RCC 7860 (cell line): Measurements from ENCODE around the gene TGIF1.

Source experiments
- DNase-seq: peaks from one replicate; pipeline ENCODE4 v3.0.0-alpha.2; 2015; ENCODE audit warnings: low spot score
- FAIRE-seq: peaks from 2 replicates; lab custom pipeline; 2012; peaks lifted over from hg19 to GRCh38; lab: Jason Lieb, UNC

Gene TGIF1

DNA sequence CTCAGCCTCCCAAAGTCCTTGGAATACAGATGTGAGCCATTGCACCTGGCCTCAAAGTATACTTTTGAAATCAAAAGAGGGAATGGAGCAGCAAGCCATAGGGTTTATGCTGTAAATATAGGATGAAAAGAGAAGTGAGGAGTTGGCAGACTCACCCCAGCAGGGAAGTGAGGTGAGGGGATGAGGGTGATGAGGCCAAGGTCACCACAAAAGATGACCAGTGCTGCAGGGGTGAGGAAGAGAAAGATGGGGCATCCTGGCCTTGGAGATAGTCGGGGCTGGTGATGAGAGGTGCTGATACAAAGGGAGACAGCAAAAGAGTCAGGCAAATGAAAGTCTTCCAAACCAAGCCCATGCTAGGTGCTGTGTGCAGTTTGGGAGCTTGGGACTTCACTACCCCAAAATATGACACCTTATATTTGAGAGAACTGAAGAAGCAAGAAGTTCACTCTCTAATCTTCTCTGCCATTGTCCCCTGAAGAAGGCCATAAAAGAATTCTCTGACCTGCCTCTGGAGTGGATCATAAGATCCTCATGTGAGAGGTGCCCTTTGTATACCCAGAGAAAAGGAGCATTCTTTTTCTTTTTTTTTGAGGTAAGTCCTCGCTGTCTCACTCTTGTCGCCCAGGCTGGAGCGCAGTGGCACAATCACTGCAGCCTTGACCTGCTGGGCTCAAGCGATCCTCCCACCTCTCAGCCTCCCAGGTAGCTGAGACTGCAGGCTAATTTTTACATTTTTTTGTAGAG lies 31.0 kb downstream of the TGIF1 start:
- FAIRE-seq (no peak), DNase-seq (no peak)

- DNase-seq (no peak), FAIRE-seq (no peak)
Measured at GRCh38 chr18:3481696-3482210, 31.8 kb downstream of the TGIF1 start.

DNA sequence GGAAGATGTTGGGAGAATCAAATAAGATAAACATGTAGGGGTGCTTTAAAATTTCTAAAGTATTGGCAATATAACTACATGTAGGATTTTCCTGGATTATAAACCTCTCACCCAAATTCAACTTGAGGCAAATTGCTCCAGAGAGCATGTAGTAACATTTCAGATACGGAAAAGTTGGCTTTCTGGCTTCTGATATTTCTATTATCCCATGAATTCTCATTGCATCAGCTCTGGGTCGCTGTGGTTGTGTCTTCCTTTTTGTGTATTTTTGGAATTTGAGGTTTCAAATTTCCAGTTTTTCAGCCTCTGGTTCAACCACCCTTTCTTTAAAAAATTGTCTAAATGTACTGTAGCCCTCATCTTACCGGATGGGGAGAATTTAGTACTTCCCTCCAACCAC lies 32.3 kb downstream of the TGIF1 start:
- DNase-seq (no peak), FAIRE-seq (no peak)

DNA sequence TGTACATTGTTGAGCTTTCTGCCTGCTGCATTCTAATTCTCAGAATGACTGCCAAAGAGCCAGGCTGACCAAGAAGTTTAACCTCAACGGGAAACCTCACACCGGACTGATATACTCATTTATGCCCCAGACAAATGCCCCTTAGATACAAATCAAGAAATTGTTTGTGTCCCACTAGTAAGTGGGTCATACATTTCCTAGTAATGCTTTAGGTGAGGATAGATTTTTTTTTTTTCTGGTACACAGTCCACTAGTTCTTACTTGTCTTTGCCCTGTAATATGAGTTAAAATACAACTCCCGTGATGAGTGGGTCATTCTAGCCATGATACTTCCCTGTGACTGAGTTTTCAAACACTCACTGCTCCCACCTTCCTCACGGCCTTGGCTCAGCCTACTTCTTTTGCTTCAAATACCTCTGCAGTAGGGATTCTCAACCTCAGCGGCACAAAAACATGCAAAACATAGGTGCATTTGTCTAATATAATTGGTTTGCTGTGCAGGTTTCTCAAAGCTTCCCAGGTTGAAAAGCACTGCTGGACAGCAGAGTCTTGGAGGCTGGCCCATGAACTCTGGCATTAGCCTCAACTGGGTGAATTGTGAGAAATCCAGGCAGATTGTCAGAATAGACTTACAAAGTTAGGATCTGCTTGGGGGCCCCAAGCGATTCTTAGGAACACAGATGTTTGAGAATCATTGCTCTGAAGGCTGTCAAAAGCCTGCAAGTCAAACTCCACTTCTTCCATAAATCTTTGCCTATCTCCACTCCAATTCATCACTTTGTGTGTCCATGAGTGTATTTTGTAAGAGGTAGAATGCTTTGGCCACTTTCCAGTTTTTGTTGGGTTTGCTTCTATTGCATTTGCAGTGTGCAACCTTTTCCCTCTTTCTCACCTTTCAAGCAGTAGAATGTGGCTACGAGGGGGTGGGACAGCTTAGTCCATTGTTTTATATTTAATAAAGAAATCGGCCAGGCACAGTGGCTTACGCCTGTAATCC lies 35.5 kb downstream of the TGIF1 start:
- FAIRE-seq: no peak

GRCh38 chr18:3486512-3486911 lies 36.5 kb downstream of the TGIF1 start:
- FAIRE-seq: no peak
- no peak for DNase-seq

More for the DNA sequence above, 35.5 kb downstream of the TGIF1 start:
- DNase-seq: no peak

- no peak for FAIRE-seq
- no peak for DNase-seq
Measured at GRCh38 chr18:3489462-3489861, 39.5 kb downstream of the TGIF1 start.

DNA sequence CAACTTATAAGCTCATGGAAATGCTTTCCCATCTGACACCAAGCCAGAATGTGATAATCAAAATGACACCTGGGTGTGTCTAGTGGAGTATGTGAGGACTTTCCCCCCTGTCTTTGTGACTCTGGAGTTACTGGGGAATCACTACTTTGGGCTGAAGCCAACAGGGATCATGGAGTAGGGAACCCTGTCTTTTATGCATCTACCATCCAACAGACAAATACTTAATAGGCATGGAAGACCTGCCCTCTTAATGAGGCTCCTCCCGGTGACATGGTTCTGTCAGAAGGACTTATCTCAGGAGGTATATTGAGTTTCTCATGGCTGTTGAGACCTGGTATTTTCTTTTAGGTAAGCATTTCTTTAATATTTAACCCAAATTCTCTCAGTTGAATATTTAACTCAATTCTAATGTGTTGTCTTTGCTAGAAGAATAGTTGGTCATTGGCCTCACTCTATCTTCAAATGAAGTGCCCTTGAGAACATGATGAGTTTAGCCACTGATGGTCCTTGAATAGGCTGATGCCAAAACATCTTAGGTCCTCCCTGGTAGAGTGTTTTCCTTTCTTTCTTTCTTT lies 42.1 kb downstream of the TGIF1 start:
- FAIRE-seq (no peak), DNase-seq (no peak)

DNA sequence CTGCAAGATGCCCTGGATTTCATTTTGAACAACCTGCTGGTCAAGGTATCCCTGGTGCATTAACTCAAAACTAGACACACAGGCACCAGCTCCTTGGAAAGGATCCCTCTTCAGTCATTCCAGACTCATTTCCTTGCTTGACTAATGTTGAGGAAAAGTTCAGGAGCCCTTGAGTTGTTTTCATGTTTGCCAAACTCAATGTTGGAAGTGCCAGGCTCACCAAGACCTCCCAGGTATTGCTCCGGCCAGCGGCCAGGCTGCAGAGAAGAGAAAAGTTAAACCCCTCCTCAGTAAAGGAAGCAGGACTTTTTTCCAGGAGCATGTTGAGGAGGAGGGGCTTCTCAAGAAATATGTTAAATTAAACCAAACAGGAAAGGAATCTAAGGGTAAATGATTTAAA lies 42.7 kb downstream of the TGIF1 start:
- FAIRE-seq: no peak
- no peak for DNase-seq

- no peak for DNase-seq
- no peak for FAIRE-seq
Measured at GRCh38 chr18:3493501-3494244, 43.7 kb downstream of the TGIF1 start.

DNA sequence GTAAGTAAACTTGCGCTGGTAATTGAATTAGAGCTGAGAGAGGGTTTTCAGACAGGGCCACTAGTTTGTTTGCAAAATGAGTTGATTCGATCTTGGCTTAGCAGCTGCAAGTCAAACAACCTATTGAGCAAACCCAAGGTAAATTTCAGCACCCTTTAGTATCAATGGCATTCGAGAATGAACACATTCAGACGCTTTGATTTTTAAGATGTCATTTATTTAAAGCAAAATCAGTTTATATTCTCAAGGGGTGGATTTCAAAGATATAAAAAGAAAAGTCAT lies 44.2 kb downstream of the TGIF1 start:
- no peak for DNase-seq
- no peak for FAIRE-seq

DNA sequence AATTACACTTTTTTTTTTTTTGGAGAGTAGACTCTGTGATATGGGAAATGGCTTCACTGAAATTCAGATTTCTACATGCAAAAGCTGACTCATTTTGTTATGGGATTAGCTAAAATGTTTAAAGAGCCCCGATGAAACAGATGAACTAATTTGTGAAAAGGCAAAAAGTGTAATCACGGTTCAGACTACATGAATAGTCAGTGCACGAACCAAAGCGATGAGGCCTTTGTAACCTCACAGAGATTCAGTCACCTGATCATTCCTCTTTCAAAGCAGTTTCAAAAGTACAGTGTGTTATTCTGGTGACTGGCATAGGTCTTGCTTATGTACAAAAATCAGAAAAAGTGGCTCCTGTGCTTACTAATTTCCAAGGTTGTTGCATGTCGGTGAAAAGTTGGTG lies 44.6 kb downstream of the TGIF1 start:
- no peak for FAIRE-seq
- no peak for DNase-seq

DNA sequence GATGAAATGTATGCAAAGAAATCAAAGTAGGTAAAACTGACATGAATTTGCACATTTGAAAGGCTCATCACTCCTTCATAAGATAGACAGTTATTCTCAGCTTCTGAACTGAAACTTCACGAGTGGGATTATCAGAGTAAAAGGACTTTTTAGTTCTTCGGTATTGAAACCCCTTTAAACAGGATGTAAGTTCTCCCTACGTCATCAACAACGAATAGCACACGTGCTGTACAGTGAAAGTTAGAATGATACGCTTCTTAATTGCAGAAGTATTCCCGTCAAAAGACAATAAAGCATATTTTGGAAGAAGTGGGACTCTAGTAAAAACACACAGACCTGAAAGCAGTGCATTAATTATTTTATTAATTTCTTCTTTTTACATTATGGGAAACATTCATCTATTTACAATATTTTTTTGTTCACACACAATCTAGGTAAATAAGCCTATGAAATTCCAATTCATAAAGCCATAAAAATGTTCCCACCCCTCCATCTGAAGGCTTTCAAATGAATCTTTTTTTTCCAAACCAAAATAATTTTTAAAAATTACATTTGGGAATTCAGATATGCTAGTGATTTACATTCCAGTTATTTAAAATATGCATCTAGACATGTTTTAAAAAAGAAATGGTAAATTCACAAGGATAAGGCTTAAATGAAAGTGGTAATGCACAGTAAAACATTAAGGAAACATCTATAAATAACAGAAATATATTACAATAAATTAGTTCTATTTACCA lies 45.9 kb downstream of the TGIF1 start:
- no peak for FAIRE-seq
- no peak for DNase-seq

DNA sequence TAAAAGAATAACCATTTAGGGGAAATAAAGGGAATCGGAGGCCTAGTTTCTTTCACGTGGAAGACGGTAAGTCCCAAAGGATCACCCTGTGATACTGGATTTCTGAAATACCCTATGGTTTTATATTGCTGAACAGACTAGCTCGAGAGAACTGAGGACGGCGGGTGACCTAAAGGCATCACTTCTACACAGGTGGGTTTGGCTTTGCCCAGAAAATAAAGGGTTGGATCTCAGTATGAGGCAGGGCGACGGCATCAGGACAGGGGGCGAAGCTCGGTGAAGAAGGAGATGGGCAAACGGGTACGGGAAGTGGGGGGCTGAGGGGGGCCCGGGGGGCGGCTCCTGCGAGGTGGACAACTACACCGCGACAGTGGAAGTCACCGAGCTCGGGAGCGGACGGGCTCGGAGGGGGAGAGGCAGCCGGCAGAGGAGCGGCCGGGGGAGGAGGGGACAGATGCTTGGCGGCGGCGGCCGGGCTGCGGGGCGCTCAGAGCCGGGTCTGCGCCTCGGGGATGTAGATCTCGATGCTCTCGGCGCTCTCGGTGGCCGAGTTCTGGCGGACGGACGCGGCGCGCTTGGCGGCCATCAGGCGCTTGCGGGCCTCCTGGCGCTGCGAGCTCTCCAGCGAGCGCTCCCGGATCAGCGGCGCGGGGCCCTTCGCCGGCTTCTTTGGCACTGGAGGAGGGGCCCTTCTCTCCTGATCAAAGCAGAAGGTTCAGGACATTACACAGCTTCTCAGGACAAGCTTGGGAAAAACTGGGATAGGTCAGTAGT lies 48.9 kb downstream of the TGIF1 start:
- FAIRE-seq (no peak), DNase-seq (no peak)

- no peak for DNase-seq
- no peak for FAIRE-seq
Measured at GRCh38 chr18:3499501-3499900, 49.5 kb downstream of the TGIF1 start.

GRCh38 chr18:3500016-3500415 lies 50.0 kb downstream of the TGIF1 start:
- FAIRE-seq: no peak
- no peak for DNase-seq

DNA sequence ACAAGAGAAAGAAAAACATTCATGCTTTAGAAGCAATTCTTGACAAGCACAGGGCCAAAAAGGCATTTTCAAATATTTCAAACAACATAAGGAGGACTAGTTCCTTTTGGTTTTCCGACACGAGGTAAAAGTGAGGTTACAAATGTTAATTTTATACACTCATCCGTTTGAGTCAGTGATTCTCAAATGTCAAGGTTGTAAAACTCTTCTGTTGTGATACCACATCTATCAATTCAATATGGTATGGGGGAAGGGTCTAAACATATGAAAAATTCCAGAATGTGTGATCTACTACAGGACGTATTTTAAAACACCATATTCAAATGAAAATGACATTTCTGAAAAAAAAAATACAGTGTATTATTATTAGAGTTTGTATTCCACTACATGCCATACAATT lies 52.7 kb downstream of the TGIF1 start:
- FAIRE-seq (no peak), DNase-seq (no peak)

DNA sequence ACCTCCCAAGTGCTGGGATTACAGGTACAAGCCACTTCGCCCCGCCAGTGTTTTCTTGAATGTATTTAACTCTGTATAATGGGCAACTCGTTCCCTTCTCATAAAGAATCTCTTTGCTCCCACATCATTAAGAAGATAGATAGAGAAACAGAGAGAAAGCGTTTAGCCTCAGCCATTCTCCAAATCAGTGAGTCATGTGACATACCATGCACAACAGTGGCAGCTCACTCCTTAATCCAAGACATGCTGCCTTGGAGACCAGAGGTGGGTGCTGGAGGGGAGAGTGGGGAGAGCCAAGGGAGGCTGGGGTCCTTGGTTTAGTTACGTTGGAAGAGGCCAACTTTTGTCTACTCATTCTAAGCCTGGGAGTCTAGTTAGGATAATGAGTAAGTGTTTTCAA lies 54.7 kb downstream of the TGIF1 start:
- FAIRE-seq (no peak), DNase-seq (no peak)

DNA sequence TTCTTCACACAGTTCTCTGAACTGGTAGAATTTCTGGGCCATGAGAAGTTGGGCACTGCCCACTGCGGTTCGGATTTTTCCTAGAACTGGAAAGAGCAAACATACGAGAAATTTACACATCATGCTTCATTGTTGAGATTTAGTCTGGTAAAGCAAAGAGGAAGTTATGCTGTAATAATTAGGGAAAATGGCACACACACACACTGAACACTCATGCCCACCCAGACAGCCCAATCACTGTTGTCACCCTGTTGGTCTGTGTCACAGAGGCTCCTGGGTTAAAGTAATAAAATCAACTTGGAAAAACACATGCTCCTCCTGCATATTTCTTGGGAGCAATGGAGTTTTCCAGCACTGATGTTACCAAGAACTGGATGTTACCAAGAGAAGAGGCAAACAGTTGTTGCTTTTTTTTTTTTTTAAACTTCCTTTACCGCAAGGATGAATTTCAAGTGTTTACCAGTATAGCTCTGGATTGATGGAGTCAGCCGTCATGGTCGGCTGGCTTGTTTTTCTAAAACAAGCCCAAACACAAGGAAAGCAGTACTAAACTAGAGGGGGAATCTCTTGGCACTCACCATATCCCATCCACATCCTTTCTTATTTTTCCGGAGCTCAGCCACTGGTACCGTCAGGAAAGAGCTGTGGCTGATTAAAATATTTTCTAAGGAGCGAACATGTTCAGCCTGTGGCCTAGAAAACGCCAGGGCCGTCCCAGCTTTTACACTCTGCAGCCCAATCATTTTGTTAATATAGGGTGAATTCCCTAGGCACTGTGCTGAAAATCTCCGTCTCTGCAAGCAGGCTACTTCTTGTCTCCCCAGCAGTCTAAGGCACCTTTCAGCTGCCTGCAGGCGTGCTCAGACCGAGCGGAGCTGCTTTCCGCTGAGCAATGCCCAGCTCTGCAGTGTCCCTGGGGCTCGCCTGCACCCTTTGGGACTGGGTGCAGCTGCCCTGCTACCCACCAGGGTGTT lies 58.9 kb downstream of the TGIF1 start:
- DNase-seq (no peak), FAIRE-seq (no peak)
